ENCODE measurements around the gene ATP4A.
"Not testable (repeated sequence)": the region's sequence is repeated elsewhere in the genome, so short reads cannot be mapped to it uniquely, and the experiment has no call there.

The ATP4A gene

DNA sequence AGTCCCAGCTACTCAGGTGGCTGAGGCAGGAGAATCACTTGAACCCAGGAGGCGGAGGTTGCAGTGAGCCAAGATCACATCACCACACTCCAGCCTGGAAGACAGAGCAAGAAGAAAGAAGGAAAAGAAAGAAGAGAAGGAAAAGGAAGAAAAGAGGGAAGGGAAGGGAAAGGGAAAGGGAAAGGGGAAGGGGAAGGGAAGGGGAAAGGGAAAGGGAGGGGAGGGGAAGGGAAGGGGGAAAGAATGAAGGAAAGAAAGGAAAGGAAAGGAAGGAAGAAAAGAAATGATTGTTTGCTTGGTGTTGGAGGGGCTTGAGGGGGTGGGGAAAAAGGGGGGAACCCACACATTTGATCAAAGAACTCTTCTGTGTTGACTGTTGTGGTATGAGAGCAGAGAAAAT is 32.5 kb upstream of the ATP4A start:
- H3K27me3 ChIP-seq (ENCODE audit: control insufficient read depth in 1 of 2, insufficient read depth in 2 of 2, low read length in 2 of 2): no peaks in the 10 kb centered on the region
- no peak overlapping the region for H3K9ac ChIP-seq (ENCODE audit: low read depth in 1 of 2, low read length in 2 of 2)

GRCh38 chr19:35595026-35595425 is 31.6 kb upstream of the ATP4A start:
- not testable (repeated sequence) for H3K27me3 ChIP-seq (ENCODE audit: control insufficient read depth in 1 of 2, insufficient read depth in 2 of 2, low read length in 2 of 2); H3K4me3 ChIP-seq (ENCODE audit: low read depth in 1 of 2, low read length in 2 of 2); H3K4me1 ChIP-seq (ENCODE audit: control insufficient read depth in 1 of 2, insufficient read depth in 2 of 2, low read length in 2 of 2); H3K27ac ChIP-seq (ENCODE audit: low read depth, low read length); H3K36me3 ChIP-seq (ENCODE audit: control insufficient read depth in 1 of 2, insufficient read depth in 2 of 2, low read length in 2 of 2); H3K9me3 ChIP-seq (ENCODE audit: control insufficient read depth in 1 of 2, low read length in 2 of 2); H3K9ac ChIP-seq (ENCODE audit: low read depth in 1 of 2, low read length in 2 of 2)

More for the DNA sequence above, 32.5 kb upstream of the ATP4A start:
- H3K27ac ChIP-seq (ENCODE audit: low read depth, low read length): no peak overlapping the region
- H3K4me3 ChIP-seq (ENCODE audit: low read depth in 1 of 2, low read length in 2 of 2): no peak overlapping the region
- H3K9me3 ChIP-seq (ENCODE audit: control insufficient read depth in 1 of 2, low read length in 2 of 2): no peaks in the 10 kb centered on the region
- H3K36me3 ChIP-seq (ENCODE audit: control insufficient read depth in 1 of 2, insufficient read depth in 2 of 2, low read length in 2 of 2): no peaks in the 10 kb centered on the region
- no peaks in the 10 kb centered on the region for H3K4me1 ChIP-seq (ENCODE audit: control insufficient read depth in 1 of 2, insufficient read depth in 2 of 2, low read length in 2 of 2)

DNA sequence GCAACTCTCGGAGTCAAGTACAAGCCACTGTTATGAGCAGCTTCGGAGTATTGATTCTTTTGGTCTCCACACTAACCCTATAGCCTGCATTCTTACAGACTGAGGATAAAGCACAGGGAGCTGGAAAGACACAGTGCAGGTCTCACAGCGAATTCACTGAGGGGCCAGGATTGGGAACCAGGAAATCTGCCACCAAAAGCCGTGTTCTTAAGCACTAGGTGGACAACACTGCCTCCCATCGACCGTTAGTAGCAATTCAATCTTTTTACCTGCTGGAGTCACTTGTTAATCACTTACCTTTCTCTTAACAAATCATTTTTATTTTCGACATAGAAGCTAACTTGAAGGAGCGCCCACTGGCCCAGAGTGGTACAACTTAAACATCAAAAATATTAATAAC is 28.8 kb upstream of the ATP4A start:
- Histone ChIP-seq H3K36me3 (ENCODE audit: control insufficient read depth in 1 of 2, insufficient read depth in 2 of 2, low read length in 2 of 2) (no peaks in the 10 kb centered on the region), H3K27ac (ENCODE audit: low read depth, low read length) (no peak overlapping the region), H3K9me3 (ENCODE audit: control insufficient read depth in 1 of 2, low read length in 2 of 2) (no peaks in the 10 kb centered on the region), H3K4me1 (ENCODE audit: control insufficient read depth in 1 of 2, insufficient read depth in 2 of 2, low read length in 2 of 2) (no peaks in the 10 kb centered on the region), H3K27me3 (ENCODE audit: control insufficient read depth in 1 of 2, insufficient read depth in 2 of 2, low read length in 2 of 2) (no peaks in the 10 kb centered on the region), H3K9ac (ENCODE audit: low read depth in 1 of 2, low read length in 2 of 2) (no peak overlapping the region), H3K4me3 (ENCODE audit: low read depth in 1 of 2, low read length in 2 of 2) (no peak overlapping the region)

GRCh38 chr19:35590875-35591274 is 27.4 kb upstream of the ATP4A start:
- no peak overlapping the region for H3K27ac ChIP-seq (ENCODE audit: low read depth, low read length)
- H3K9ac ChIP-seq (ENCODE audit: low read depth in 1 of 2, low read length in 2 of 2): no peak overlapping the region
- H3K9me3 ChIP-seq (ENCODE audit: control insufficient read depth in 1 of 2, low read length in 2 of 2): no peaks in the 10 kb centered on the region
- no peaks in the 10 kb centered on the region for H3K4me1 ChIP-seq (ENCODE audit: control insufficient read depth in 1 of 2, insufficient read depth in 2 of 2, low read length in 2 of 2)
- H3K27me3 ChIP-seq (ENCODE audit: control insufficient read depth in 1 of 2, insufficient read depth in 2 of 2, low read length in 2 of 2): no peaks in the 10 kb centered on the region
- H3K36me3 ChIP-seq (ENCODE audit: control insufficient read depth in 1 of 2, insufficient read depth in 2 of 2, low read length in 2 of 2): no peaks in the 10 kb centered on the region
- H3K4me3 ChIP-seq (ENCODE audit: low read depth in 1 of 2, low read length in 2 of 2): no peak overlapping the region

DNA sequence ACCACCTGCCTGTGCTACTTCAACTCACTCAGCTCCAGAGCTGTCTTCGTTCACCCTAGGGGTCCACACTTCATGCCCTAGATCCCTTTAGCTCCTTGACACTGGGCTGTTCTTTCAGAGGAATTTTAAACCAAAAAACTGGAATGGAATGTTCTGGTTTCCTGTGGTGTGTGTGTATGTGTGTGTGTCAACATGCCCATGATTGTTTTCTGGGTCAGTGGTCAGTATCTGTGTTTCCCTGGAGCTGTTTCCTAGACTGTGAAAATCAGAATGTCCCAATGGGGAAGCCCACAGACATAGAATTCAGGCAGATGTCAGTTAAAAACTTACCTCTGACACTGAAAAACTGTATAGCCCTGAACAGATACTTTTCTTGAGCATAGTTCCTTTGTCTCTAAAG is 23.9 kb upstream of the ATP4A start:
- Histone ChIP-seq H3K9ac (ENCODE audit: low read depth in 1 of 2, low read length in 2 of 2) (no peak overlapping the region), H3K27ac (ENCODE audit: low read depth, low read length) (no peak overlapping the region), H3K4me1 (ENCODE audit: control insufficient read depth in 1 of 2, insufficient read depth in 2 of 2, low read length in 2 of 2) (no peaks in the 10 kb centered on the region)

DNA sequence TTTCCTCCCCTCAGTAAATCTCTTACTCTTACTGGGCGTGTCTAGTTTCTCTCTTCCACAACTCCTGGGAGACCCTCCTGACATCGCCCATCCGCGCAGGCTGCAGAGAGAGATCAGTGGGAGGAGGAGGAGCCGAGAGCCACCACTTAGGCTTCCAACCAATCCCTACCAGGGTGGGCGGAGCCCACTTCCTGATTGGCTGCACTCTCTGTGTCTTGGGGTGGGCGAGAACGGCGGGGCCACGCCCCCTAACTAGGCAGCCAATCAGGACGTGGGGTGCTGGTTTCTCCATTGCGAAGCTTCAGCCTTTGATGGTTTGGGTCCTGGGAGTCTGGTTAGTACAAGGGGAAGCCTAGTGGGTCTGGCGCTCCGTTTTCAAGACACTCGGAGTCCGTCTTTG is 22.4 kb upstream of the ATP4A start, which contains the start of gene PMIS2:
TSS of gene PMIS2 (plus strand) at position 326 of the 400 bp plus-strand sequence. CDS start 87 bp downstream, outside the sequence.
- H3K4me3 ChIP-seq (ENCODE audit: low read depth in 1 of 2, low read length in 2 of 2): no peak within 1 kb of the TSS

More for the DNA sequence above, 23.9 kb upstream of the ATP4A start:
- Histone ChIP-seq H3K4me3 (ENCODE audit: low read depth in 1 of 2, low read length in 2 of 2) (no peak overlapping the region), H3K9me3 (ENCODE audit: control insufficient read depth in 1 of 2, low read length in 2 of 2) (no peaks in the 10 kb centered on the region), H3K36me3 (ENCODE audit: control insufficient read depth in 1 of 2, insufficient read depth in 2 of 2, low read length in 2 of 2) (no peaks in the 10 kb centered on the region), H3K27me3 (ENCODE audit: control insufficient read depth in 1 of 2, insufficient read depth in 2 of 2, low read length in 2 of 2) (no peaks in the 10 kb centered on the region)

DNA sequence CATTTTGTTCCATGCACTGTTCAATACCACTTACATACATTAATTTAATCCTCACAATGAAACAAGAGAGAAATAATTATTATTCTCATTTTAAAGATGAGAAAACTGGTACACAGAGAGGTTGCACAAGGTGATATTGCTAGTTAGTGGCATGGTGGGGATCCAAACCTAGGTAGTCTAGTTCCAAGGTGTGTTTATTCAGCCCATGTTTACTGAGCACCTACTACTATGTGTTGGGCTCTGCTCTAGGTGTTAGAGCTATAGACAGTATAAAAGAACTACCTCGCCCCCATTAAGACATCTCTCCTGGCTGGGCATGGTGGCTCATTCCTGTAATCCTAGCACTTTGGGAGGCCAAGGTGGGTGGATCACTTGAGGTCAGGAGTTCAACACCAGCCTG is 19.3 kb upstream of the ATP4A start:
- Histone ChIP-seq H3K4me3 (ENCODE audit: low read depth in 1 of 2, low read length in 2 of 2) (no peak overlapping the region), H3K4me1 (ENCODE audit: control insufficient read depth in 1 of 2, insufficient read depth in 2 of 2, low read length in 2 of 2) (no peaks in the 10 kb centered on the region), H3K36me3 (ENCODE audit: control insufficient read depth in 1 of 2, insufficient read depth in 2 of 2, low read length in 2 of 2) (no peaks in the 10 kb centered on the region), H3K27ac (ENCODE audit: low read depth, low read length) (no peak overlapping the region), H3K27me3 (ENCODE audit: control insufficient read depth in 1 of 2, insufficient read depth in 2 of 2, low read length in 2 of 2) (no peaks in the 10 kb centered on the region), H3K9ac (ENCODE audit: low read depth in 1 of 2, low read length in 2 of 2) (no peak overlapping the region), H3K9me3 (ENCODE audit: control insufficient read depth in 1 of 2, low read length in 2 of 2) (peaks cover 0 to 1% of the 10 kb centered on the region in 2 donors)

More for the DNA sequence above, 22.4 kb upstream of the ATP4A start, which contains the start of gene PMIS2:
- H3K36me3 ChIP-seq (ENCODE audit: control insufficient read depth in 1 of 2, insufficient read depth in 2 of 2, low read length in 2 of 2): no peaks in the 10 kb centered on the region
- no peak within 1 kb of the TSS for H3K27ac ChIP-seq (ENCODE audit: low read depth, low read length)
- H3K9ac ChIP-seq (ENCODE audit: low read depth in 1 of 2, low read length in 2 of 2): no peak within 1 kb of the TSS
- no peaks in the 10 kb centered on the region for H3K4me1 ChIP-seq (ENCODE audit: control insufficient read depth in 1 of 2, insufficient read depth in 2 of 2, low read length in 2 of 2)
- no peaks in the 10 kb centered on the region for H3K9me3 ChIP-seq (ENCODE audit: control insufficient read depth in 1 of 2, low read length in 2 of 2)
- H3K27me3 ChIP-seq (ENCODE audit: control insufficient read depth in 1 of 2, insufficient read depth in 2 of 2, low read length in 2 of 2): no peaks in the 10 kb centered on the region

- Histone ChIP-seq H3K36me3 (ENCODE audit: control insufficient read depth in 1 of 2, insufficient read depth in 2 of 2, low read length in 2 of 2) (no peaks in the 10 kb centered on the region), H3K4me1 (ENCODE audit: control insufficient read depth in 1 of 2, insufficient read depth in 2 of 2, low read length in 2 of 2) (no peaks in the 10 kb centered on the region), H3K27me3 (ENCODE audit: control insufficient read depth in 1 of 2, insufficient read depth in 2 of 2, low read length in 2 of 2) (no peaks in the 10 kb centered on the region)
Observed at GRCh38 chr19:35578707-35579106, 15.2 kb upstream of the ATP4A start.

DNA sequence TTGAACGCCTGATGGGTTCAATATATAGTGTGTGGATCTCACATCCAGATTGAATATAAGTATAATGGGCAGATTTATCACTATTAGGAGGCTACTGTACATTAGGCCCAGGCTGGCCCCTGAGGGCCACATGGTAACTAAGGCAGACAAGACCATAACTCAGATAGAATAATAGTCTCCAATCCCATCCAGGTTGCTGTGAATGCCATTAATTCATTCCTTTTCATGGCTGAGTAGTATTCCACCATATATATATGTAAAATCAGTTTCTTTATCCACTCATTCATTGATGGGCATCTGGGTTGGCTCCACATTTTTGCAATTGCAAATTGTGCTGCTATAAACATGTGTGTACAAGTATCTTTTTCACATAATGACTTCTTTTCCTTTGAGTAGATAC is 14.5 kb upstream of the ATP4A start:
- Histone ChIP-seq H3K27me3 (ENCODE audit: control insufficient read depth in 1 of 2, insufficient read depth in 2 of 2, low read length in 2 of 2) (no peaks in the 10 kb centered on the region), H3K9me3 (ENCODE audit: control insufficient read depth in 1 of 2, low read length in 2 of 2) (peaks cover 20 to 24% of the 10 kb centered on the region in 2 donors), H3K4me3 (ENCODE audit: low read depth in 1 of 2, low read length in 2 of 2) (no peak overlapping the region), H3K9ac (ENCODE audit: low read depth in 1 of 2, low read length in 2 of 2) (no peak overlapping the region), H3K27ac (ENCODE audit: low read depth, low read length) (no peak overlapping the region), H3K36me3 (ENCODE audit: control insufficient read depth in 1 of 2, insufficient read depth in 2 of 2, low read length in 2 of 2) (no peaks in the 10 kb centered on the region), H3K4me1 (ENCODE audit: control insufficient read depth in 1 of 2, insufficient read depth in 2 of 2, low read length in 2 of 2) (no peaks in the 10 kb centered on the region)

More at GRCh38 chr19:35578707-35579106, 15.2 kb upstream of the ATP4A start:
- Histone ChIP-seq H3K4me3 (ENCODE audit: low read depth in 1 of 2, low read length in 2 of 2) (no peak overlapping the region), H3K27ac (ENCODE audit: low read depth, low read length) (no peak overlapping the region), H3K9ac (ENCODE audit: low read depth in 1 of 2, low read length in 2 of 2) (no peak overlapping the region), H3K9me3 (ENCODE audit: control insufficient read depth in 1 of 2, low read length in 2 of 2) (peaks cover 20 to 24% of the 10 kb centered on the region in 2 donors)

- H3K36me3 ChIP-seq (ENCODE audit: control insufficient read depth in 1 of 2, insufficient read depth in 2 of 2, low read length in 2 of 2): no peaks in the 10 kb centered on the region
Observed at GRCh38 chr19:35571406-35571965, 8.0 kb upstream of the ATP4A start.

More at GRCh38 chr19:35571406-35571965, 8.0 kb upstream of the ATP4A start:
- Histone ChIP-seq H3K9ac (ENCODE audit: low read depth in 1 of 2, low read length in 2 of 2) (no peak overlapping the region), H3K27me3 (ENCODE audit: control insufficient read depth in 1 of 2, insufficient read depth in 2 of 2, low read length in 2 of 2) (peaks cover 0 to 6% of the 10 kb centered on the region in 2 donors), H3K4me1 (ENCODE audit: control insufficient read depth in 1 of 2, insufficient read depth in 2 of 2, low read length in 2 of 2) (no peaks in the 10 kb centered on the region), H3K4me3 (ENCODE audit: low read depth in 1 of 2, low read length in 2 of 2) (no peak overlapping the region), H3K27ac (ENCODE audit: low read depth, low read length) (no peak overlapping the region), H3K9me3 (ENCODE audit: control insufficient read depth in 1 of 2, low read length in 2 of 2) (peaks cover 10 to 11% of the 10 kb centered on the region in 2 donors)

All from duodenal mucosa (tissue), 2 donors.